ENCODE data around the gene PPA2.

DNA sequence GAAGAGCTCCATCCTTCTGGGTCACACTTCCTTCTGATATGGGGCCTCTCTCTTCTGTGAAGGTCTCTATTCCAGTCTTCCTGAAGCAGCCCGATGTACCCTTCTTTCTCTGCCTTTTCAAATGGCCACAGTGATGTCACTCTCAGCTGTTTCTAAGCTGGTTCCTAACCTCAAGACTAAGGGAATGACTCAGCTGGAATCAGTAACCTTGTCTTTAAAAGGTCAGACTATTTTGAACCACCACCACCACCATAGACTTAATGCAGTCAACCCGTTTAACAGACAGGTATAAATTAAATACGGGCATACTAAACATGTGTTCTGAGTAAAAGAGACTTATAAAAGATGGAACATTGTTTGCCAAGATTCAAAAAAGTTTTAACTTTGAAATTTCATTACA, 121.0 kb downstream of the PPA2 start:
- TF ChIP-seq, protein P1, sequence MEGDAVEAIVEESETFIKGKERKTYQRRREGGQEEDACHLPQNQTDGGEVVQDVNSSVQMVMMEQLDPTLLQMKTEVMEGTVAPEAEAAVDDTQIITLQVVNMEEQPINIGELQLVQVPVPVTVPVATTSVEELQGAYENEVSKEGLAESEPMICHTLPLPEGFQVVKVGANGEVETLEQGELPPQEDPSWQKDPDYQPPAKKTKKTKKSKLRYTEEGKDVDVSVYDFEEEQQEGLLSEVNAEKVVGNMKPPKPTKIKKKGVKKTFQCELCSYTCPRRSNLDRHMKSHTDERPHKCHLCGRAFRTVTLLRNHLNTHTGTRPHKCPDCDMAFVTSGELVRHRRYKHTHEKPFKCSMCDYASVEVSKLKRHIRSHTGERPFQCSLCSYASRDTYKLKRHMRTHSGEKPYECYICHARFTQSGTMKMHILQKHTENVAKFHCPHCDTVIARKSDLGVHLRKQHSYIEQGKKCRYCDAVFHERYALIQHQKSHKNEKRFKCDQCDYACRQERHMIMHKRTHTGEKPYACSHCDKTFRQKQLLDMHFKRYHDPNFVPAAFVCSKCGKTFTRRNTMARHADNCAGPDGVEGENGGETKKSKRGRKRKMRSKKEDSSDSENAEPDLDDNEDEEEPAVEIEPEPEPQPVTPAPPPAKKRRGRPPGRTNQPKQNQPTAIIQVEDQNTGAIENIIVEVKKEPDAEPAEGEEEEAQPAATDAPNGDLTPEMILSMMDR (IDR thresholded peaks at IDR 0.05; ENCODE audit: low read length), result no peak
- TF ChIP-seq EZH2 (IDR thresholded peaks at IDR 0.05; ENCODE audit: borderline replicate concordance, low read length), result no peak

Data from OCI-LY1 (cell line).